Parathyroid adenoma (tissue), 2 donors: ENCODE data around the gene OSBPL5.

Source experiments
- H2AFZ ChIP-seq: fragments of 300-600 bp; sonication (generic); one replicate; pipeline ENCODE4 v1.7.0; 2017; ENCODE audit warnings: antibody characterized with exemption, mild to moderate bottlenecking
- H3K27ac ChIP-seq: fragments of 300-600 bp; sonication (generic); one replicate; pipeline ENCODE4 v1.7.0; 2017
- H3K27me3 ChIP-seq: fragments of 300-600 bp; sonication (generic); one replicate; pipeline ENCODE4 v1.7.0; 2017; ENCODE audit warnings: low read length; ENCODE audit not compliant: control insufficient read depth, insufficient read depth
- H3K36me3 ChIP-seq: fragments of 300-600 bp; sonication (generic); one replicate; pipeline ENCODE4 v1.7.0; 2017; ENCODE audit warnings: low read length; ENCODE audit not compliant: control insufficient read depth, insufficient read depth
- H3K4me1 ChIP-seq: fragments of 300-600 bp; sonication (generic); one replicate; pipeline ENCODE4 v1.7.0; 2017; ENCODE audit warnings: control low read depth
- H3K4me2 ChIP-seq: fragments of 300-600 bp; sonication (generic); one replicate; pipeline ENCODE4 v1.7.0; 2017; ENCODE audit warnings: low read length
- H3K4me3 ChIP-seq: fragments of 300-600 bp; sonication (generic); one replicate; pipeline ENCODE4 v1.7.0; 2017; ENCODE audit warnings: low read depth, low read length
- H3K79me2 ChIP-seq: fragments of 300-600 bp; sonication (generic); one replicate; pipeline ENCODE4 v1.7.0; 2017; ENCODE audit warnings: control low read depth
- H3K9ac ChIP-seq: fragments of 300-600 bp; sonication (generic); one replicate; pipeline ENCODE4 v1.7.0; 2017; ENCODE audit warnings: mild to moderate bottlenecking
- H3K9me3 ChIP-seq: fragments of 300-600 bp; sonication (generic); one replicate; pipeline ENCODE4 v1.7.0; 2017; ENCODE audit warnings: low read length; ENCODE audit not compliant: control insufficient read depth
- TF ChIP-seq, protein P1 (sequence below): fragments of 300-600 bp; sonication (generic); IDR thresholded peaks from one replicate; pipeline ENCODE4 v1.7.0; 2017; ENCODE audit warnings: antibody characterized with exemption, mild to moderate bottlenecking
- donor health status: primary hyperparathyroidism.

Gene OSBPL5

DNA sequence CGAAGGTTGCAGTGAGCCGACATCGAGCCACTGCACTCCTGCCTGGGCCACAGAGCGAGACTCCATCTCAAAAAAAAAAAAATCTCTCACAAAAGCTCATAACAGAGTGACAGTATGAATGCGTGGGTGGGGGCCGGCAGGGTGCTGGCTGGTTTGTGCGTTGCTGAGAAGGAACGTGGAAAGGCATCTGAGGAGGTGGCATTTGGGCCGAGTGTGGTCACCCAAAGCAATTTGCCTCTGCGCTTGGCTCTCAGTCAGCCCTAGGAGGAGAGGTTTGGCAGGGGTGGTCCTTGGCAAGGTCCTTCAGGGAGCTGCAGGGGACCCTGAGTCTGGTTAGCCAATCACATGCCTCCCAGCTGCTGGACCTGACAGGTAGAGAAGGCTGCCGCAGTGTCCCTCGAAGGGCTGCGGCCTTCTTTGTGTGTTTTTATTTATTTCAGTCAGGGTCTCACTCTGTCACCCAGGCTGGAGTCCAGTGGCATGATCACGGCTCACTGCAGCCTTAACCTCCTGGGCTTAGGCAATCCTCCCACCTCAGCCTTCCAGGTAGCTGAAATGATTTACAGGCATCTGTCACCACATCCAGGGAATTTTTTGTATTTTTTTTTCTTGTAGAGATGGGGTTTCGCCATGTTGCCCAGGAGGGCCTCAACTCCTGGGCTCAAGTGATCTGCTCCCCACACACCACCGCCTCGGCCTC, 23.5 kb upstream of the OSBPL5 start:
- Histone ChIP-seq H3K27me3 (no peaks in the 10 kb centered on the region), H3K4me3 (no peak overlapping the region), H3K9ac (no peak overlapping the region), H3K79me2 (no peaks in the 10 kb centered on the region), H3K9me3 (no peaks in the 10 kb centered on the region), H3K27ac (no peak overlapping the region), H2AFZ (no peak overlapping the region), H3K4me2 (no peak overlapping the region), H3K4me1 (no peaks in the 10 kb centered on the region), H3K36me3 (no peaks in the 10 kb centered on the region)
- TF ChIP-seq, protein P1, sequence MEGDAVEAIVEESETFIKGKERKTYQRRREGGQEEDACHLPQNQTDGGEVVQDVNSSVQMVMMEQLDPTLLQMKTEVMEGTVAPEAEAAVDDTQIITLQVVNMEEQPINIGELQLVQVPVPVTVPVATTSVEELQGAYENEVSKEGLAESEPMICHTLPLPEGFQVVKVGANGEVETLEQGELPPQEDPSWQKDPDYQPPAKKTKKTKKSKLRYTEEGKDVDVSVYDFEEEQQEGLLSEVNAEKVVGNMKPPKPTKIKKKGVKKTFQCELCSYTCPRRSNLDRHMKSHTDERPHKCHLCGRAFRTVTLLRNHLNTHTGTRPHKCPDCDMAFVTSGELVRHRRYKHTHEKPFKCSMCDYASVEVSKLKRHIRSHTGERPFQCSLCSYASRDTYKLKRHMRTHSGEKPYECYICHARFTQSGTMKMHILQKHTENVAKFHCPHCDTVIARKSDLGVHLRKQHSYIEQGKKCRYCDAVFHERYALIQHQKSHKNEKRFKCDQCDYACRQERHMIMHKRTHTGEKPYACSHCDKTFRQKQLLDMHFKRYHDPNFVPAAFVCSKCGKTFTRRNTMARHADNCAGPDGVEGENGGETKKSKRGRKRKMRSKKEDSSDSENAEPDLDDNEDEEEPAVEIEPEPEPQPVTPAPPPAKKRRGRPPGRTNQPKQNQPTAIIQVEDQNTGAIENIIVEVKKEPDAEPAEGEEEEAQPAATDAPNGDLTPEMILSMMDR = no peak

DNA sequence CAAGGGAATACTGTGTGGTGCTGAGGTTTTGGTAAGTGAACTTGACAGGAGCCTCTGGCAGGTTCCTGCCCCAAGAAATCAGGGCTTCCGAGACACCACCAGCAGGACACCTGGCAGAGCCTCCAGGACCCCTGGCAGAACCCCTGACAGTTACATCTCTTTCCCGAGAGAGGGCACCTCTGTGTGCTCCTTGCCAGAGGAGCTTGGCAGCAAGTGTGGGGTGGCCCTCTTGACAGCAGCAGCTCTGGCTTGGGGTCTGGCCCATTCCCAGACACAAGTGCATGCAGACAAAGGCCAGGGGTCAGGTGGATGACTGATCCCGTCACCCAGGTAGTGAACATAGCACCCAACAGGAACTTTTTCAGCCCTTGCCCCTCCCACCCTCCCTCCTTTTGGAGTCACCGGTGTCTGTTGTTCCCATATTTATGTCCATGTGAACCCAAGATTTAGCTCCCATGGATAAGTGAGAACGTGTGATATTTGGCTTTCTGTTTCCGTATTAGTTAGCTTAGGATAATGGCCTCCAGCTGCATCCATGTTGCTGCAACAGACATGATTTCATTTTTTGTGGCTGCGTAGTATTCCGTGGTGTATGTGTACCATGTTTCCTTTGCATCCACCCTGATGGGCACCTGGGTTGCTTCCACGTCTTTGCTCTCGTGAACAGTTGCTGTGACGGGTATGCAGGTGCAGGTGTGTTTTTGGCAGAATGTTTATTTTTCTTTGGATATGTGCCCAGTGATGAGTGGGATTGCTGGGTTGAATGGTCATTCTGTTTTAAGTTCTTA, 21.2 kb upstream of the OSBPL5 start:
- Histone ChIP-seq H3K4me2 (no peak overlapping the region), H3K9me3 (no peaks in the 10 kb centered on the region), H3K4me3 (no peak overlapping the region), H3K79me2 (no peaks in the 10 kb centered on the region), H3K36me3 (no peaks in the 10 kb centered on the region), H3K27ac (no peak overlapping the region), H3K27me3 (no peaks in the 10 kb centered on the region), H3K9ac (no peak overlapping the region), H2AFZ (no peak overlapping the region), H3K4me1 (no peaks in the 10 kb centered on the region)
- TF ChIP-seq, protein P1 = no peak

DNA sequence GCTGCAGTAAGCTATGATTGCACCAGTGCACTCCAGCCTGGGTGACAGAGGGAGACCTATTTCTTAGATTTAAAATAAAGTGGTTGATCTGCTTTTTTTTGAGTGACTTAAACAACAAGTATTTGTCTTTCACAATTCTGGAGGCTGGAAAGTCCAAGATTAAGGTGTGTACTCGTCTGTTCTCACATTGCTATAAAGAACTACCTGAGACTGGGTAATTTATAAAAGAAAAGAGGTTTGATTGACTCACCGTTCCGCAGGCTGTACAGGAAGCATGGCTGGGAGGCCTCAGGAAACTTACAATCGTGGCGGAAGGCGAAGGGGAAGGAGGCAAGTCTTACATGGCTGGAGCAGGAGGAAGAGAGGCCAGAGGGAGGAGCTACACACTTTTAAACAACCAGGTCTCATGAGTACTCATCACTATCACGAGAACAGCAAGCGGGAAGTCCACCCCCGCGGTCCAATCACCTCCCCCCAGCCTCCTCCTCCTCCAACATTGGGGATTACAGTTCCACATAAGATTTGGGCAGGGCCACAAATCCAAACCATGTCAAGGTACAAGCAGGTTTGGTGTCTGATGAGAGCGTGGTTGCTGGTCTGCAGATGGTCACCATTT, 19.7 kb upstream of the OSBPL5 start:
- Histone ChIP-seq H3K36me3 (no peaks in the 10 kb centered on the region), H2AFZ (no peak overlapping the region), H3K4me1 (no peaks in the 10 kb centered on the region), H3K9me3 (no peaks in the 10 kb centered on the region), H3K9ac (no peak overlapping the region), H3K4me3 (no peak overlapping the region), H3K79me2 (no peaks in the 10 kb centered on the region), H3K27me3 (no peaks in the 10 kb centered on the region), H3K4me2 (no peak overlapping the region), H3K27ac (no peak overlapping the region)
- TF ChIP-seq, protein P1 = no peak

DNA sequence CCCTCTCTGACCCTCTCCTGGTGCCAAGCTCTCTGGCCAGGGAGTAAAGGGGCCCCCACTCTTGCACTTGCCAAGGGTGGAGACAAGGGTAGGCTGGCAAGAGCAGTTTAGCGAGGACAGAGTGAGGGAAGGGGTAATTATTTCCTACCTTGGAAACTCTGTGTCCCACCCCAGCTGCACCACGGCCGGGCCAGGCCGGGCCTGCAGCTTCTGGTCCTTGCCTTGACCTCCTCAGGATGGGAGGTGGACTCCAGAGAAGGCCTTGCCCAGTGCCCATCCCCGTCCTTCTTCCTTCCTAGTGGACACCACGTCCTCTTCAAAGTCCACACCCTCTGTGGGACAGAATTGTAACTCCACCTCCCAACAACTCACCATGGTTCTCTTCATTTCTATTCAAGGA, 18.4 kb upstream of the OSBPL5 start:
- Histone ChIP-seq H3K36me3 (no peaks in the 10 kb centered on the region), H3K79me2 (no peaks in the 10 kb centered on the region), H3K9ac (no peak overlapping the region), H3K27ac (no peak overlapping the region), H3K9me3 (no peaks in the 10 kb centered on the region), H3K27me3 (no peaks in the 10 kb centered on the region), H3K4me3 (no peak overlapping the region), H3K4me2 (no peak overlapping the region), H3K4me1 (no peaks in the 10 kb centered on the region), H2AFZ (no peak overlapping the region)
- TF ChIP-seq, protein P1 = no peak
